SW480 (cell line): ENCODE data around the gene NIPA2.
A peak's percentile ranks its signal among the peaks of the same experiment; 100 is the strongest.
"Not testable (repeated sequence)": the region's sequence is repeated elsewhere in the genome, so short reads cannot be mapped to it uniquely, and the experiment has no call there.

ENCODE experiments used
- DNase-seq: peaks from one replicate; pipeline ENCODE4 v3.0.0-alpha.2; 2016; ENCODE audit warnings: low spot score

NIPA2 gene

DNA sequence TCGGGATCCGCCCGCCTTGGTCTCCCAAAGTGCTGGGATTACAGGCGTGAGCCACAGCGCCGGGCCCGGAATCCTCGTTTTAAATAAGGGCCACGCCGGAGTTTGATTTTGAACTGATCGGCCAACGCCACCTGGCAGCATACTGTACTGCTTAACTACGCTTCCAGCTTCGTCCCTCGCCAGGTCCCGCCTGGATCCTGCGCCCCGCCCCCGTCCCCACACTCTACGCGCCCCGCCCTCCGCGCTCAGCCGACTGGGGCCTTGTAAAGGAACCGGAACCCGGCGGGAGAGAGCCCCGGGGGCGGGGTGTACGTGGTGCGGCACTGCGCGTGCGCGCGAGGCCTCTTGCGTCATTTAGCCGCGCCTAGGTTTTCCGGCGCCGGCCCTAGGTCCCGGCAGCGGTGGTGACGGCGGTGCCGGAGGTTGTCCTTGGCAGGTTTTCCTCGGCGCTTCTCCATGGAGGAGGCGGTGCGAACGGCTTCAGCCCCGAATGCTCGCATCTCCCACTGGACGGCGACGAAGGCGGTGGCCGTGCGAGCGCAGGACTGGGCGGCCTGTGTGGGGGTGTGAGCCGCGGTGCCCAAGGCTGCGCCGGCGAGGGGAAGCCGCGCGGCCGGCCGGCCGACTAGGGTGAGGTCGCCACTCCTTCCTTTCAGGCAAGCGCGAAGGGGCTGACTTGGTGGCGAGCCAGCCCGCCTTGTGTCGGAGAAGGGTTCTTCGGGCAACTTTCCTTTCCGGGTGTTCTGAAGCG, at the start of gene NIPA2:
Gene NIPA2, plus strand, starts transcription at position 375 of the 751 bp plus-strand sequence. CDS start 13,066 bp downstream, outside the sequence.
- peak; percentile 94 for DNase-seq

- DNase-seq: no peak
Observed at GRCh38 chr15:22794063-22794462, 44.4 kb upstream of the NIPA2 start.

DNA sequence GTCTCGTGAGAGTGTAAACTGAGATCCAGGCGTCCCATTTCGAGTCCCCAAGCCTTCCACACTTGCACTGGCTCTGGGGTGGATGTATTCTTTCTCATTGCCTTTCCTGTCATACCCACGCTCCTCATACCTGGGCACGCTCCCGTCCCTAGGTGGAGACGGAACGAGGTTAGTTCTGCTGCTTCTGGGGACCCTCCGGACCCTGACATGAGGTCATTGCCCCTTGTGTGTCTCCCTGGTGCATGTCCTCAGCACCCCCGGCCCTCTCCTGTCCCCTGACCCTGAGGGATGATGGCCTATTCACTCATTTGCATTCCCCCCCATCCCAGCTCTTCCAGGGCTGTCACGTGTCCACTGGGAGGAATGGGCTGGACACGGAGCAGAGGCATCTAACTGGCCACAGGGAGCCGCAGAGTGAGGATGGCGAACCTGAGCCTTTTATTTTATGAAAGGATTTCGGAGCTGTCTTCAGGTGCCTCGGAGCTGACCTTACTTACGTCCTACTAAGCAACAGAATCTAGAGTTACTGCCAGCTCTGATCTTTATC, 43.8 kb upstream of the NIPA2 start:
- DNase-seq: no peak

GRCh38 chr15:22795206-22796063, 43.0 kb upstream of the NIPA2 start:
- no peak for DNase-seq

- no peak for DNase-seq
Observed at GRCh38 chr15:22796079-22796478, 42.4 kb upstream of the NIPA2 start.

GRCh38 chr15:22799902-22800301, 38.6 kb upstream of the NIPA2 start:
- no peak for DNase-seq

DNA sequence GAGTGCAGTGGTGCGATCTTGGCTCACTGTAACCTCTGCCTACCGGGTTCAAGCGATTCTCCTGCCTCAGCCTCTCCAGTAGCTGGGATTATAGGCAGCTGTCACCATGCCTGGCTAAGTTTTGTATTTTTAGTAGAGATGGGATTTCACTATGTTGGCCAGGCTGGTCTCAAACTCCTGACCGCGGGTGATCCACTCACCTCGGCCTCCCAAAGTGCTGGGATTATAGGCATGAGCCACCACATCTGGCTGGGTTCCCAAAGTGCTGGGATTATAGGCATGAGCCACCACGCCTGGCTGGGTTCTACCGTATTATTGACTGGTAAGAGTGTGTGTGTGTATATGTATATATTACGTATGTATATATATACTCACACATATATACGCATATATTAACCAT, 35.5 kb upstream of the NIPA2 start:
- not testable (repeated sequence) for DNase-seq

DNA sequence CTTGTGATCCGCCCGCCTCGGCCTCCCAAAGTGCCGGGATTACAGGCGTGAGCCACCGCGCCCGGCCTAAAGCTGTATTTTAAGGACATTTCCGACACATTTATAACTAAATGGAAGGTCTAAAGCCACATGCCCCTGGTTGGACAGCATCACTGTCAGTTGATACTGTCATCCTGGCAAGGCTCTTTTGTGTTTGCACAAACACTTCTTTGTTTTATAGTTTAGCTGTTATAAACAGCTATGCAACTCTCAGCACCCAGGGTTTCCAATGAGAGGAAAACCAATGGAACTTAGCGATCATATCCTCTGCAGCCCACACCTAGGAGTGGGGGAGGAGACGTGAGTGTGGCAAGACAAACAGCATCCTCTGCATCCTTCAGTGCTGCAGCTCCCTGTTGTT, 32.3 kb upstream of the NIPA2 start:
- DNase-seq: no peak

DNA sequence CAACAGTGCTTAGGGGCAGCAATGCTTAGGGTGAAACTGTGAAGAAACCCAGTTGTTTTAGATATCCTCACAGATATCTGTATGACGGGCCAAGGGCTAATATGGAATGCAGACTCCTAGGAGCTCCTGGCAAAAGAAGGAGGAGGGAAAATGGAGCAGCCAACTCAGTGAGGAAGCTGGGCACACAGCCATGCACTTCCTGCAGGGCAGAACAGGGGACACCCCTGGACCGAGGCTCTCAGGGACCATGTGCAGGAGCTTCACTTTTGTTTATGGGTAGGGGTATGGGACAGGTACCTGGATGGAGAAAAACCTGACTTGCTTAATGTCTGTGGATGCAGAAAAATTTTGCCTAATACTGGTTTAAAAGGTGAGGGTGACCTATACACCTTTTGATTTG, 31.8 kb upstream of the NIPA2 start:
- DNase-seq: no peak

GRCh38 chr15:22807831-22808230, 30.6 kb upstream of the NIPA2 start:
- not testable (repeated sequence) for DNase-seq

DNA sequence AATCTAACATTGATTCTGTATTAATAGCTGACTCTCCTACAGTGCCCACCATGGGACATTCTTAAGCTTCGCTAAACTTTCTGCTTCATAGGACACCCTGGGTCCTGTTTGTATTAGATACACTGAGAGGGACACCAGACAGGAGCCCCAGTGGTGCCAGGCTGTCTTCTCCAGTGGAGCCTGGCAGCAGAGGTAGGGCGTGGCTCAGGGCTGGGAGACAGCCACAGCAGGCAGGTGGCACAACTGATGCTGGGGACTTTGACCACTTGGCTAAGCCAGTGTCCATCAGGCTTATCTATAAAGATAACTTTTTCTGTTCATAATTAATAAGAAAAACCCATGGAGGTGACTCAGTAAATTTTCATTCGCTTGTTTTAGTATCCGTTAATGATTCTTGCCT, 30.2 kb upstream of the NIPA2 start:
- no peak for DNase-seq

DNA sequence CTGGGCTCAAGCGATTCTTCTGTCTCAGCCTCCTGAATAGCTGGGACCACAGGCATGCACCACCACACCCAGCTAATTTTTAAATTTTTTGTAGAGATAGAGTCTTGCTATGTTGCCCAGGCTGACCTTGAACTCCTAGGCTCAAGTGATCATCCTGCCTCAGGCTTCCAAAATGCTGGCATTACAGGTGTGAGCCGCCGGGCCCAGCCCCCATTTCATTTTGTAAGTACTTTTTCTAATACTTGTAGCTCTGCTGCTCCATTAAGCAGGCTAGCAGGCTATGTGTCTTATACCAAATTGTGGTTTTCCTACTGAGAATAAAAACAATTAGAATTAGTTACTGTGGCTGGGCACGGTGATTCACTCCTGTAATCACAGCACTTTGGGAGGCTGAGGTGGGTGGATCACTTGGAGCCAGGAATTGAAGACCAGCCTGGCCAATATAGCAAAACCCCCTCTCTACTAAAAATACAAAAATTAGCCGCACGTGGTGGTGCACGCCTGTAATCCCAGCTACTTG, 29.6 kb upstream of the NIPA2 start:
- no peak for DNase-seq

DNA sequence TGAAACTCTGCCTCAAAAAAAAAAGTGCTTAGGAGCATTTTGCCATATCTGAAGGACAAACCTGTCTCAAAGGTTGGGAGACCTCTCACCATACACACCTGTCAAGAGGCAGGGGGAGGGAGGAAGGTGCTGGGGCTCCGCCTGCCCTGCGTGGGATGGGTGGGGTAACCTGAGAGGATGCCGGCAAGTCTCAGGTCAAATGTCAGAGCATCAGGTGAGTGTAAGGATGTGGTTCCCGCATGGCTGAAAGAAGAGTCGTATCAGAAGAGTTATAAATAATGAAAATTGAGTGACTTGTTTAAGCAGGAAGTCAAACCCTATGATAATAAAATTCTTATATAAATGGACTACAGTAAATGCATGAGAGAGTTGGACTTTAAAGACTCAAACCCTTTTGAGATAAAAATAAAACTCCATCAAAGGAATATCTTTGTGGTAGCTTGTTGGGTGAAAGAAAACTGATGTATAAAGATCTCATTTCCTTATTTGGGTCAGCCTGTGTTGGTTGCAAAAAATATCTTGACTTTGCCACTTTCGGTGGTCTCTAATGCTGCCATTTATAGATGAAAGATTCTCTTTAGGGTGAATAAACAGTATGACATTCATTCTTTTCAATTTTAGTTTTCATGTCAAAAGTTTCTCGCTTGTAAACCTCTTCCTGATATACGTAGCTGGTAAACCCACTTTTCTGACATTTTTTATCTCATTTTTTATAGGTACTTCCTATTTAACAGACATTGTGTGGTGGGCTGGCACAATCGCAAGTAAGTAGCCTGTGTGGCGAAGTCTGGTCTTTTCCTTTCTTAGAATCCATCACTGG, 28.2 kb upstream of the NIPA2 start:
- DNase-seq: no peak

GRCh38 chr15:22810853-22811338, 27.6 kb upstream of the NIPA2 start:
- no peak for DNase-seq

GRCh38 chr15:22811640-22812039, 26.8 kb upstream of the NIPA2 start:
- peak; percentile 20 for DNase-seq

- DNase-seq: no peak
Observed at GRCh38 chr15:22813844-22814243, 24.6 kb upstream of the NIPA2 start.

DNA sequence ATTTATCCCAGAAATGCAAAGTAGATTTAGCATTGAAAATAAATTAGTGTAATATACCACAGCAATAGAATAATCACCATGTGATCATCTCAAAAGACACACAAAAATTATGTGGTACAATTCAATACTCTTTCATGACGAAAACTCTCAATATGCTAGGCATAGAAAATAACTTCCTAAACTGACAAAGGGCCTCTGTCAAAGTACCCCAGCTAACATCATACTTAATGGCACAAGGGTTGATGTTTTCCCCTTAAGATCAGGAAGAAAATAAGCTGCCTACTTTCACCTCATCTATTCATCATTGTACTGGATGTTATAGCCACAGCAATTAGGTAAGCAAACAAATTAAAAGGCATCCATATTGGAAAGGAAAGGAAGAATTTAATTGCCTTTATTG, 22.7 kb upstream of the NIPA2 start:
- DNase-seq: no peak

DNA sequence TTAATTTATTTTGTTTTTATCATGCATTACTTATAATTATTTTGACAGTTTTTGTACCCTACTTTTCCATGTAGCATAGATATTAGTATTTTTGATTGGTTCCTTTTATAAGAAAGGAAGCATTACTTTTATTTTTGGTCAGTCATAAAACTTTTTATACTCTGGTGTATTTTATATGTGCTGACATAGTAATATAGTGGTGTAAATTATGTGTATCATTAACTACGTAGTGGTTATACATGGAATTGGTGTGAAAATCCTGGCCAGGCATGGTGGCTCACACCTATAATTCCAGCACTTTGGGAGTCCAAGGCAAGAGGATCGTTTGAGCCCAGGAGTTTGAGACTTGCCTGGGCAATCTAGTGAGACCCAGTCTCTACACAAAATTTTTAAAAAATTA, 18.8 kb upstream of the NIPA2 start:
- DNase-seq: no peak

DNA sequence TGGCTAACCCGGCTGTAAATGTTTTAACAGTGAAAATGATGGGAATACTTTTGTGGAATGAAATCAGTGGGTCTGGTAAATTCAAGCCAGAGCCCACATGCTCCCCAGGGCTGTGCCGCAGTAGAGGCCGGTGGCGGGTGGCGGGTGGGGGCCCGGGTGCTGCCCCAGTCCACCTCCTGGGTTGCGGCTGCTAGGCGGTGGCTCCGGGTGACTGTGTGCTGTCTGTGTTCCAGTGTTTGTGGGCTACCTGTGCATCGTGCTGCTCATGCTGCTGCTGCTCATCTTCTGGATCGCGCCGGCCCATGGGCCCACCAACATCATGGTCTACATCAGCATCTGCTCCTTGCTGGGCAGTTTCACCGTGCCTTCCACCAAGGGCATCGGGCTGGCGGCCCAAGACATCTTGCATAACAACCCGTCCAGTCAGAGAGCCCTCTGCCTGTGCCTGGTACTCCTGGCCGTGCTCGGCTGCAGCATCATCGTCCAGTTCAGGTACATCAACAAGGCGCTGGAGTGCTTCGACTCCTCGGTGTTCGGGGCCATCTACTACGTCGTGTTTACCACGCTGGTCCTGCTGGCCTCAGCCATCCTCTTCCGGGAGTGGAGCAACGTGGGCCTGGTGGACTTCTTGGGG, 14.9 kb upstream of the NIPA2 start:
- DNase-seq: no peak

DNA sequence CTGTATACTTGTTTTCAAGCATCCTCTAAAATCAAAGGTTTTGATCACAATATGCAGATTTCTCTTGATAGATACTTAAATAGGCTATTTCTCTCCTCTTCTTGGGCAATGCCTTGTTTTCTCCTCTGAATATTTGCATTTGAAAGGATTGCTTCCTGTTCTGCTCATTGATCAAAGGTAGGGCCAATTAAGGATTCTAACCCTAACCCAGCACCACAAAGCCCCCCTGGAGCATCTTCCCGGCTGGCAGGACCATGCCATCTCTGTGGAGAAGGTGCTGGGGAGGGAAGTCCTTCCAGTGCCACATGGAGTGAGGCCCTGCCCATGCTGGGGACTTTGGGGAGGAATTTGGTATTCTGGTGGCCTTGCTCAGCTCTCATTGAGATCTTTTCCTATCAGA, 11.3 kb upstream of the NIPA2 start:
- no peak for DNase-seq

DNA sequence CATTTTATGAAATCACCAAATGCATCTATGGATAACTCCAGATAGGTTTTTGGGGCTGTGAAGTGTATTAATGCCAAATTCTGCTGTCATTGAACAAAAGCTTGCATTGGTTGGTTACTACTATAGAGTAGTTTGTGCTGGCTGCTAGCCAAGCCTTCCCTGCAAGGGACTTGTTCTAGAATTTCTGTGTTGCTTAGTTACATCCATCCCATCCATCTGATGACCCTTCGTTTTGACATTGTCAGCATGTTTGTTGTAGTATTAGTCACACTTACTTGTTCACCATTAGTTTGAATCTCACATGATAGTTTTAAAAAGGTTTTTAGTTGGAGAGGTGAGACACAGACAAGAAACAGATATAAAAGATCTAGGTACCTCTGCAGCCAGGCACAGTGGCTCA, 7.0 kb upstream of the NIPA2 start:
- DNase-seq: no peak
